Measurements from ENCODE around the gene SLC39A11.
"Not testable (repeated sequence)": the region's sequence is repeated elsewhere in the genome, so short reads cannot be mapped to it uniquely, and the experiment has no call there.

SLC39A11 gene

DNA sequence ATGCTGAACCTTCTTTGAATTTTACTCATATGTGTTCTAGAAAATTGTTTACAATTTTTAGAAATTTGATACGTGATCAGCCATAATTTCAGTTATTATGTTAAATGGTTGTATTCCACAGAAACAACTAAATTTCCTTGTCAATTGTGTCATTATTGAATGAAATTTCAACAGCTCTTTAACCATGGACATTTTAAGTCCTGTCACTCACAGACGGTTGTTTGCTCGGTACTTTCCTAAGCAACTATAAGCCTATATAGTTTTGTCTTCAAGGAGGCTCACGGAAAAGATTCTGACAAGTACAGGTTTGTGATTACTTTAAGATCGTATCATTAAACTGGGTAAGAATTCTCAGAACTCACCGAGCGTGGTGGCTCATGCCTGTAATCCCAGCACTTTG is 31.8 kb downstream of the SLC39A11 start:
- no peak overlapping the region for H3K4me3 ChIP-seq (ENCODE audit: low read depth, low read length)
- TF ChIP-seq, protein P1, sequence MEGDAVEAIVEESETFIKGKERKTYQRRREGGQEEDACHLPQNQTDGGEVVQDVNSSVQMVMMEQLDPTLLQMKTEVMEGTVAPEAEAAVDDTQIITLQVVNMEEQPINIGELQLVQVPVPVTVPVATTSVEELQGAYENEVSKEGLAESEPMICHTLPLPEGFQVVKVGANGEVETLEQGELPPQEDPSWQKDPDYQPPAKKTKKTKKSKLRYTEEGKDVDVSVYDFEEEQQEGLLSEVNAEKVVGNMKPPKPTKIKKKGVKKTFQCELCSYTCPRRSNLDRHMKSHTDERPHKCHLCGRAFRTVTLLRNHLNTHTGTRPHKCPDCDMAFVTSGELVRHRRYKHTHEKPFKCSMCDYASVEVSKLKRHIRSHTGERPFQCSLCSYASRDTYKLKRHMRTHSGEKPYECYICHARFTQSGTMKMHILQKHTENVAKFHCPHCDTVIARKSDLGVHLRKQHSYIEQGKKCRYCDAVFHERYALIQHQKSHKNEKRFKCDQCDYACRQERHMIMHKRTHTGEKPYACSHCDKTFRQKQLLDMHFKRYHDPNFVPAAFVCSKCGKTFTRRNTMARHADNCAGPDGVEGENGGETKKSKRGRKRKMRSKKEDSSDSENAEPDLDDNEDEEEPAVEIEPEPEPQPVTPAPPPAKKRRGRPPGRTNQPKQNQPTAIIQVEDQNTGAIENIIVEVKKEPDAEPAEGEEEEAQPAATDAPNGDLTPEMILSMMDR (conservative IDR thresholded peaks at IDR 0.05; ENCODE audit: low read depth, low read length), result no peak
- DNase-seq (ENCODE audit: low read depth), result no peak

DNA sequence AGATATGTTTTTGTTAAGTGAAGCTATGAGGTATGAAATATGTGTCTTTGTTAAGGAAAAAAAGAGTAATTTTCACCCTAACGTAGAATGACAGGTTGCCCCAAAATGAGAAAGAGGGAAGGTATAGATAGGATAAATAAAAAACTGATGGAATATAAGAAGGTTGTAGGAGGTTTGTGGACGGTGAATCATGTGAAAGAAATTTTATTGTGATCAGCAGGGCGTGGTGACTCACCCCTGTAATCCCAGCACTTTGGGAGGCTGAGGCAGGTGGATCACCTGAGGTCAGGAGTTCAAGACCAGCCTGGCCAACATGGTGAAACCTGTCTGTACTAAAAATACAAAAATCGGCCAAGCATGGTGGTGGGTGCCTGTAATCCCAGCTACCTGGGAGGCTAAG is 32.8 kb downstream of the SLC39A11 start:
- peak; percentile 39 for DNase-seq (ENCODE audit: low read depth)
- not testable (repeated sequence) for H3K4me3 ChIP-seq (ENCODE audit: low read depth, low read length)

- TF ChIP-seq, protein P1 (conservative IDR thresholded peaks at IDR 0.05; ENCODE audit: low read depth, low read length), result no peak
- peak; percentile 35 for DNase-seq (ENCODE audit: low read depth)
- H3K4me3 ChIP-seq (ENCODE audit: low read depth, low read length), result no peak overlapping the region
These were observed 34.5 kb downstream of the SLC39A11 start for GRCh38 chr17:73058022-73058421.

GRCh38 chr17:73057196-73057595 is 35.3 kb downstream of the SLC39A11 start:
- no peak overlapping the region for H3K4me3 ChIP-seq (ENCODE audit: low read depth, low read length)

DNA sequence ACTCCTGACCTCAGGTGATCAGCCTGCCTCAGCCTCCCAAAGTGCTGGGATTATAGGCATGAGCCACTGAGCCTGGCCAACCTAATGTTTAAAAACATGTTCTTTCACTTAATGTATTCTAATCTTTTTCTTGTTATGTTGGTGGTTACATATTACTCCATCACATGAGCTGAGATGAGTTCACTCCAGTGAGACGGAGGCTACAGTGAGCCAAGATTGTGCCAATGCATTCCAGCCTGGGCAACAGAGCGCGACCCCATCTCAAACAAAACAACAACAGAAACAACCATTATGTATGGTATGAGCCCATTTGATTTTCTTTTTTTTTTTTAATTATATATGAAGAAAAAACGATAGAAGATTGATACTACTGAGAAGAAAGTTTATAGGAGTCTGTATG is 39.6 kb downstream of the SLC39A11 start:
- TF ChIP-seq, protein P1 (conservative IDR thresholded peaks at IDR 0.05; ENCODE audit: low read depth, low read length), result no peak
- no peak for DNase-seq (ENCODE audit: low read depth)
- H3K4me3 ChIP-seq (ENCODE audit: low read depth, low read length), result no peak overlapping the region

More at GRCh38 chr17:73057196-73057595, 35.3 kb downstream of the SLC39A11 start:
- TF ChIP-seq, protein P1 (conservative IDR thresholded peaks at IDR 0.05; ENCODE audit: low read depth, low read length), result no peak
- no peak for DNase-seq (ENCODE audit: low read depth)

- no peak for DNase-seq (ENCODE audit: low read depth)
- TF ChIP-seq, protein P1 (conservative IDR thresholded peaks at IDR 0.05; ENCODE audit: low read depth, low read length), result no peak
- no peak overlapping the region for H3K4me3 ChIP-seq (ENCODE audit: low read depth, low read length)
These were observed 41.7 kb downstream of the SLC39A11 start for GRCh38 chr17:73050797-73051196.

DNA sequence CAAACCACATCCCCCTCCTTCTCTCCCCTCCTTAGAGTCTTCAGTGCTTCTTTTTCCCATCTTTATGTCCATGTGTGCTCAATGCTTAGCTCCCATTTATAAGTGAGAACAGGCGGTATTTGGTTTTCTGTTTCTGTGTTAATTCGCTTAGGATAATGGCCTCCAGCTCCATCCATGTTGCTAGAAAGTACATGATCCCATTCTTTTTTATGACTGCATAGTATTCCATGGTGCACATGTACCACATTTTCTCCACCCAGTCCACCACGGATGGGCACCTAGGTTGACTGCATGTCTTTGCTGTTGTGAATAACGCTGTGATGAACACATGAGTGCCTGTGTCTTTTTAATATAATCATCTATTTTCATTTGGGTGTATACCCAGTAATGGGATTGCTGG is 44.3 kb downstream of the SLC39A11 start:
- TF ChIP-seq, protein P1 (conservative IDR thresholded peaks at IDR 0.05; ENCODE audit: low read depth, low read length), result no peak
- no peak overlapping the region for H3K4me3 ChIP-seq (ENCODE audit: low read depth, low read length)
- no peak for DNase-seq (ENCODE audit: low read depth)

DNA sequence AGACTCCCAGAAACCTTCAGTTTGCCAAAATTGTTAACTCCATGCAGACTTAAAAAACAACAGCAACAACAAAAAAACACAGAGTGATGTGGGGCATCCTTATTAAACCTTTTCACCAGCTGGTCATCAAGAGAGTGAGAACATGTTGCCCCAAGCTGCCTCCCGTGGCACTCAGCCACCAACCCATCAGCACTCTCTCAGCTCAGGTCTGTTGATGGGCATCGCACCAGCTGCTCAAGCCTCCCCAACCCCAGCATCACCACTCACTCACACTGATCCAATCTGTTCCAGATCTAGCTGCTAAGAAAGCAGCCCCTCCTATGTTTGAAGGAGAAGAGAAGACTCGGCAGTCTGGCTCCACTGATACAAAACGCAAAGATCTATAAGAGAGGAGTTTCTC is 46.8 kb downstream of the SLC39A11 start:
- DNase-seq (ENCODE audit: low read depth), result no peak
- no peak overlapping the region for H3K4me3 ChIP-seq (ENCODE audit: low read depth, low read length)
- TF ChIP-seq, protein P1 (conservative IDR thresholded peaks at IDR 0.05; ENCODE audit: low read depth, low read length), result no peak
